GM12878 (cell line): Measurements from ENCODE around the gene ROR2. TPM values are rescaled to one million over a fixed set of nuclear protein-coding genes. Genes with fewer than 3 reads are reported as not detected.

Experiments used
- ASH2L ChIP-seq: fragments of 300-600, 200-600 bp; sonication (generic); IDR thresholded peaks from 2 replicates; pipeline ENCODE4 v1.6.1; 2017; ENCODE audit warnings: low read depth, mild to moderate bottlenecking, borderline replicate concordance
- BCL11A ChIP-seq: IDR thresholded peaks from 2 replicates; pipeline ENCODE4 v1.6.1; 2011; ENCODE audit warnings: low read depth, low read length
- CBX3 ChIP-seq: fragments of 200-600 bp; sonication (generic); IDR thresholded peaks from 2 replicates; pipeline ENCODE4 v1.6.1; 2016; ENCODE audit warnings: low read depth, borderline replicate concordance
- CEBPB ChIP-seq, 2 experiments: fragments of 150-350 bp in 1 of 2; IDR thresholded peaks; 2 replicates each; pipeline ENCODE4 v1.6.1; 2012 to 2014; ENCODE audit warnings: low read depth in 2 of 2, low read length in 2 of 2, borderline replicate concordance in 1 of 2, inconsistent platforms in 1 of 2
- CHD2 ChIP-seq: IDR thresholded peaks from 2 replicates; pipeline ENCODE4 v1.6.1; 2011; ENCODE audit warnings: low read depth, low read length, improper control_type of control experiment, borderline replicate concordance
- CHD4 ChIP-seq: fragments of 200-600 bp; sonication (generic); IDR thresholded peaks from 2 replicates; pipeline ENCODE4 v1.6.1; 2016; ENCODE audit warnings: mild to moderate bottlenecking
- CUX1 ChIP-seq: IDR thresholded peaks from 2 replicates; pipeline ENCODE4 v1.6.1; 2012; ENCODE audit warnings: improper control_type of control experiment, low read depth, low read length; ENCODE audit not compliant: insufficient replicate concordance
- EED ChIP-seq: sonication (generic); IDR thresholded peaks from 2 replicates; pipeline ENCODE4 v1.6.1; 2016; ENCODE audit warnings: antibody characterized with exemption, low read depth
- EGR1 ChIP-seq, 2 experiments: IDR thresholded peaks; 1 replicate in 1 of 2; 2 replicates in 1 of 2; pipeline ENCODE4 v1.6.1; 2011 to 2012; ENCODE audit warnings: low read depth in 2 of 2, low read length in 2 of 2, borderline replicate concordance in 1 of 2, mild to moderate bottlenecking in 1 of 2, moderate library complexity in 1 of 2
- GABPA ChIP-seq: IDR thresholded peaks from 2 replicates; pipeline ENCODE4 v1.6.1; 2014; ENCODE audit warnings: antibody characterized with exemption, low read depth, mild to moderate bottlenecking, inconsistent platforms
- HDAC2 ChIP-seq: fragments of 200-600 bp; sonication (generic); IDR thresholded peaks from 2 replicates; pipeline ENCODE4 v1.6.1; 2017
- HDAC6 ChIP-seq: fragments of 200-600 bp; sonication (generic); IDR thresholded peaks from one replicate; pipeline ENCODE4 v1.8.0; 2017; ENCODE audit warnings: antibody characterized with exemption; ENCODE audit not compliant: unreplicated experiment
- LARP7 ChIP-seq: fragments of 450-650 bp; IDR thresholded peaks from 2 replicates; pipeline ENCODE4 v1.6.1; 2017; ENCODE audit warnings: mild to moderate bottlenecking
- MTA3 ChIP-seq: IDR thresholded peaks from 2 replicates; pipeline ENCODE4 v1.6.1; 2012; ENCODE audit warnings: low read length, inconsistent platforms, borderline replicate concordance
- NFYB ChIP-seq: IDR thresholded peaks from 2 replicates; pipeline ENCODE4 v1.6.1; 2011; ENCODE audit warnings: low read depth, mild to moderate bottlenecking, low read length, improper control_type of control experiment, moderate library complexity; ENCODE audit not compliant: insufficient read depth
- NR2F1 ChIP-seq: fragments of 450-650 bp; conservative IDR thresholded peaks from 2 replicates; pipeline ENCODE4 v1.6.1; 2017; ENCODE audit warnings: mild to moderate bottlenecking
- PAX8 ChIP-seq: fragments of 450-650 bp; IDR thresholded peaks from 2 replicates; pipeline ENCODE4 v1.6.1; 2017; ENCODE audit warnings: mild to moderate bottlenecking, moderate library complexity
- PBX3 ChIP-seq: IDR thresholded peaks from 2 replicates; pipeline ENCODE4 v1.6.1; 2011; ENCODE audit warnings: mild to moderate bottlenecking, low read depth, low read length, moderate library complexity; ENCODE audit not compliant: insufficient replicate concordance
- RAD21 ChIP-seq: IDR thresholded peaks from 2 replicates; pipeline ENCODE4 v1.6.1; 2011; ENCODE audit warnings: mild to moderate bottlenecking, low read depth, low read length, moderate library complexity; ENCODE audit not compliant: insufficient read depth
- SIX5 ChIP-seq: IDR thresholded peaks from 2 replicates; pipeline ENCODE4 v1.6.1; 2011; ENCODE audit warnings: mild to moderate bottlenecking, low read depth, low read length, moderate library complexity; ENCODE audit not compliant: severe bottlenecking
- SMARCA5 ChIP-seq: fragments of 450-650 bp; IDR thresholded peaks from 2 replicates; pipeline ENCODE4 v1.6.1; 2017; ENCODE audit warnings: mild to moderate bottlenecking
- STAT3 ChIP-seq: IDR thresholded peaks from 2 replicates; pipeline ENCODE4 v1.6.1; 2011; ENCODE audit warnings: low read depth, low read length, improper control_type of control experiment
- TCF3 ChIP-seq: IDR thresholded peaks from 2 replicates; pipeline ENCODE4 v1.6.1; 2012; ENCODE audit warnings: low read depth, mild to moderate bottlenecking, low read length, borderline replicate concordance; ENCODE audit not compliant: insufficient read depth
- polyA plus RNA-seq, 11 experiments: library from polyadenylated mRNA; depleted of rRNA in 4 of 11; unstranded in 6 of 11; stranded (reverse) in 5 of 11; fragments of >200 nt; fragmentation: Nextera tagmentation in 4 of 11; fragmentation: Illumina TruSeq in 1 of 11; extraction: Ambion mirVana in 4 of 11; extraction: Trizol in 1 of 11; gene quantifications; 1 replicate in 1 of 11; 2 replicates in 10 of 11; pipeline versions ENCODE4 v1.2.1 to v1.2.3, GENCODE V29; 2011 to 2016; ENCODE audit warnings: inconsistent platforms in 2 of 11, missing spikeins in 2 of 11, low read depth in 1 of 11
- total RNA-seq, 4 experiments: library from RNA; depleted of rRNA in 3 of 4; stranded (reverse); fragments of >200 nt in 3 of 4; fragmentation: Illumina TruSeq in 1 of 4; extraction: Trizol in 1 of 4; gene quantifications; 2 replicates each; pipeline versions ENCODE4 v1.2.1 to v1.2.3, GENCODE V29; 2013 to 2021
- TF ChIP-seq, protein P1 (sequence below): IDR thresholded peaks from 2 replicates; pipeline ENCODE4 v1.6.1; 2011; ENCODE audit warnings: borderline replicate concordance, low read depth, mild to moderate bottlenecking, moderate library complexity, mixed read lengths, low read length; ENCODE audit not compliant: insufficient read depth; ENCODE audit errors: extremely low read length

The ROR2 gene
- total and polyA plus RNA-seq, 10 of the 15 experiments (the other 5 are each of a cell fraction or from before 2014, with no cell fraction given): 0.03 to 0.05 TPM; not detected in 8

DNA sequence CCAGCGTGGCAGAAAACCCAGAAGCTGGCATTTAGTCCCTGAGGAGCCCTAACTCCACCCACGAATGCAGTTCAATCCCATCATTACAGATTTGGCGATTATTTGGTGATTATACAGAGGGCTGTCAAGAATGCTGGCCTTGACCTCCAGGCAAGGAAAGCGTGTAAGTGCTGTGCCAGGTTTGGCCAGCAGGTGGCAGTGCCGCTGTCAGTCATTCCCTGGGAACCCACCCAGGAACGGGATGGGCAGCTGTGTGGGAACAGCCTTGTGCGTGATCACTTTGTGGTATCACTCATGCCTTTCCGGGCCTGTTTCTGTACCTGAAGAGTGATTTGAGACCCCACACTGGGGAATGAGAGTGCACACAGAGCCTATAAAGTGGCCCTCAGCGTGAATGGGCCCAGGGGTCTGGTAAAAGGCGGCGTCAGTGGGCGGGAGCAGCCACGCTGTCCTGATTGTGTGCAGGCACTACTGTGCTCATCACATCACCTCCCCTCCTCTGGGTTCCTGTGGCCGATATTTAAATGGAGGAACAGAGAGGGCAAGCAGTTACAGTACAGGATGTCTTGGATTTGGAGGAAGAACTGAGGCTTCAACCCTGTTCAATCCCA lies 215.6 kb downstream of the ROR2 start (continued):
- TF ChIP-seq CUX1: no peak
- TF ChIP-seq STAT3: no peak
- no peak for TF ChIP-seq SMARCA5
- no peak for TF ChIP-seq LARP7
- TF ChIP-seq NFYB: no peak
- TF ChIP-seq RAD21: peak; percentile 41
- TF ChIP-seq PBX3: peak; percentile 90
- TF ChIP-seq CBX3: no peak
- no peak for TF ChIP-seq CHD4
- no peak for TF ChIP-seq EGR1 (IDR thresholded peaks at IDR 0.05; ENCODE audit: borderline replicate concordance in 1 of 2, low read depth in 2 of 2, low read length in 2 of 2)
- no peak for TF ChIP-seq GABPA
- TF ChIP-seq HDAC2: no peak
- no peak for TF ChIP-seq CEBPB (IDR thresholded peaks at IDR 0.05; ENCODE audit: borderline replicate concordance in 1 of 2, low read depth in 2 of 2, low read length in 2 of 2)
- TF ChIP-seq MTA3: no peak
- TF ChIP-seq BCL11A: no peak
- no peak for TF ChIP-seq CHD2
- TF ChIP-seq HDAC6: no peak
- TF ChIP-seq SIX5: no peak
- TF ChIP-seq, protein P1, sequence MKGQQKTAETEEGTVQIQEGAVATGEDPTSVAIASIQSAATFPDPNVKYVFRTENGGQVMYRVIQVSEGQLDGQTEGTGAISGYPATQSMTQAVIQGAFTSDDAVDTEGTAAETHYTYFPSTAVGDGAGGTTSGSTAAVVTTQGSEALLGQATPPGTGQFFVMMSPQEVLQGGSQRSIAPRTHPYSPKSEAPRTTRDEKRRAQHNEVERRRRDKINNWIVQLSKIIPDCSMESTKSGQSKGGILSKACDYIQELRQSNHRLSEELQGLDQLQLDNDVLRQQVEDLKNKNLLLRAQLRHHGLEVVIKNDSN: no peak
- TF ChIP-seq NR2F1: no peak
- no peak for TF ChIP-seq ASH2L
- TF ChIP-seq EED: no peak
- TF ChIP-seq PAX8: no peak
- no peak for TF ChIP-seq TCF3
